Adrenal gland (tissue), 5 donors: Measurements from ENCODE around the gene GRHL3.

Experiments
- POLR2A ChIP-seq, 2 donors: fragments of 450-650 bp; IDR thresholded peaks; one replicate each; pipeline ENCODE4 v1.6.1; 2017; ENCODE audit warnings: antibody characterized with exemption in 2 of 2, mild to moderate bottlenecking in 2 of 2, moderate library complexity in 1 of 2
- TF ChIP-seq, protein P1 (sequence below), 6 experiments: fragments of 450-650 bp in 4 of 6; fragments of 200-600 bp in 2 of 6; sonication (generic) in 1 of 6; IDR thresholded peaks; 1 replicate in 5 of 6; 2 replicates in 1 of 6; pipeline versions ENCODE4 v1.5.1 to v1.8.0; 2016 to 2021; ENCODE audit warnings: antibody characterized with exemption in 6 of 6, mild to moderate bottlenecking in 2 of 6, moderate library complexity in 1 of 6
- donor health status: DM: no; HTN: no; CAD: no.

DNA sequence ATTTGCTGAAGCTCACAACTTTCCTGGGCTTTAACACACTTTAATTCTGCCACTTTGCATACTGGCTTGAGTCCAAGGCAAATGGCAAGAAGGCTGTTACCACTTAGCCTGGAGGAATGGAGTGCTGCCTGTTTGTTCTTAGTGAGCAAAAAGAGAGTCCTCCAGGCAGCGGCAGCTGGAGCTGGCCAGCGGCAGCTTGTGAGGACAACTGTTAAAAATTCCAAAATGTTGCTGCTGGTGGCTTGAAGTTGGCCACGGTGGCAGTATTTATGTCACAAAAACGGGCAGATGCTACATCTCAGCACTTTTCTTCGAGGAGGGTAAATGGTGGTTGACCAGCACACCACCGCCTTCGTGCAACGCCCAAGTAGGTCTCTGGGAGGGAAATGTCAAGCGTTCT, 67.1 kb downstream of the GRHL3 start:
- TF ChIP-seq POLR2A (IDR thresholded peaks at IDR 0.05), result no peak
- TF ChIP-seq, protein P1, sequence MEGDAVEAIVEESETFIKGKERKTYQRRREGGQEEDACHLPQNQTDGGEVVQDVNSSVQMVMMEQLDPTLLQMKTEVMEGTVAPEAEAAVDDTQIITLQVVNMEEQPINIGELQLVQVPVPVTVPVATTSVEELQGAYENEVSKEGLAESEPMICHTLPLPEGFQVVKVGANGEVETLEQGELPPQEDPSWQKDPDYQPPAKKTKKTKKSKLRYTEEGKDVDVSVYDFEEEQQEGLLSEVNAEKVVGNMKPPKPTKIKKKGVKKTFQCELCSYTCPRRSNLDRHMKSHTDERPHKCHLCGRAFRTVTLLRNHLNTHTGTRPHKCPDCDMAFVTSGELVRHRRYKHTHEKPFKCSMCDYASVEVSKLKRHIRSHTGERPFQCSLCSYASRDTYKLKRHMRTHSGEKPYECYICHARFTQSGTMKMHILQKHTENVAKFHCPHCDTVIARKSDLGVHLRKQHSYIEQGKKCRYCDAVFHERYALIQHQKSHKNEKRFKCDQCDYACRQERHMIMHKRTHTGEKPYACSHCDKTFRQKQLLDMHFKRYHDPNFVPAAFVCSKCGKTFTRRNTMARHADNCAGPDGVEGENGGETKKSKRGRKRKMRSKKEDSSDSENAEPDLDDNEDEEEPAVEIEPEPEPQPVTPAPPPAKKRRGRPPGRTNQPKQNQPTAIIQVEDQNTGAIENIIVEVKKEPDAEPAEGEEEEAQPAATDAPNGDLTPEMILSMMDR (IDR thresholded peaks at IDR 0.05), result no peak
